ENCODE results near the gene PPP1R14C.

Gene PPP1R14C

GRCh38 chr6:150196942-150197745, 54.3 kb downstream of the PPP1R14C start:
- TF ChIP-seq EGR1 (IDR thresholded peaks at IDR 0.05): no peak
- TF ChIP-seq TEAD4 (IDR thresholded peaks at IDR 0.05): peak; percentile 42; the same call in 1 of the 2 replicates

- no peak for TF ChIP-seq EP300 (IDR thresholded peaks at IDR 0.05; ENCODE audit: borderline replicate concordance)
- no peak for TF ChIP-seq RAD21 (IDR thresholded peaks at IDR 0.05; ENCODE audit: low read depth)
- TF ChIP-seq ZBTB7A (IDR thresholded peaks at IDR 0.05; ENCODE audit: low read depth): no peak
- TF ChIP-seq CEBPB (IDR thresholded peaks at IDR 0.05): no peak
- TF ChIP-seq FOXM1 (IDR thresholded peaks at IDR 0.05; ENCODE audit: borderline replicate concordance, low read depth): no peak
- TF ChIP-seq TEAD4 (IDR thresholded peaks at IDR 0.05): no peak
- TF ChIP-seq CREB1 (IDR thresholded peaks at IDR 0.05; ENCODE audit: low read depth): no peak
Observed at GRCh38 chr6:150198532-150198931, 55.7 kb downstream of the PPP1R14C start.

- TF ChIP-seq REST (IDR thresholded peaks at IDR 0.05; ENCODE audit: low read depth) (no peak), YY1 (IDR thresholded peaks at IDR 0.05; ENCODE audit: low read depth) (no peak), CREB1 (IDR thresholded peaks at IDR 0.05; ENCODE audit: low read depth) (no peak), MAX (IDR thresholded peaks at IDR 0.05) (no peak), RAD21 (IDR thresholded peaks at IDR 0.05; ENCODE audit: low read depth) (no peak)
- TF ChIP-seq, protein P1, sequence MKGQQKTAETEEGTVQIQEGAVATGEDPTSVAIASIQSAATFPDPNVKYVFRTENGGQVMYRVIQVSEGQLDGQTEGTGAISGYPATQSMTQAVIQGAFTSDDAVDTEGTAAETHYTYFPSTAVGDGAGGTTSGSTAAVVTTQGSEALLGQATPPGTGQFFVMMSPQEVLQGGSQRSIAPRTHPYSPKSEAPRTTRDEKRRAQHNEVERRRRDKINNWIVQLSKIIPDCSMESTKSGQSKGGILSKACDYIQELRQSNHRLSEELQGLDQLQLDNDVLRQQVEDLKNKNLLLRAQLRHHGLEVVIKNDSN (IDR thresholded peaks at IDR 0.05): no peak
Observed at GRCh38 chr6:150199241-150199640, 56.4 kb downstream of the PPP1R14C start.

GRCh38 chr6:150200428-150201100, 57.7 kb downstream of the PPP1R14C start:
- TF ChIP-seq TEAD4 (IDR thresholded peaks at IDR 0.05) (no peak), EP300 (IDR thresholded peaks at IDR 0.05; ENCODE audit: borderline replicate concordance) (no peak), TAF1 (IDR thresholded peaks at IDR 0.05; ENCODE audit: low read depth) (no peak), TCF12 (IDR thresholded peaks at IDR 0.05; ENCODE audit: low read depth) (no peak), MAX (IDR thresholded peaks at IDR 0.05) (no peak), EGR1 (IDR thresholded peaks at IDR 0.05) (no peak), YY1 (IDR thresholded peaks at IDR 0.05; ENCODE audit: low read depth) (no peak), NFIC (IDR thresholded peaks at IDR 0.05) (no peak), REST (IDR thresholded peaks at IDR 0.05; ENCODE audit: low read depth) (no peak), CEBPB (IDR thresholded peaks at IDR 0.05) (no peak), FOXM1 (IDR thresholded peaks at IDR 0.05; ENCODE audit: borderline replicate concordance, low read depth) (no peak), RAD21 (IDR thresholded peaks at IDR 0.05; ENCODE audit: low read depth) (no peak), ZBTB7A (IDR thresholded peaks at IDR 0.05; ENCODE audit: low read depth) (no peak), CREB1 (IDR thresholded peaks at IDR 0.05; ENCODE audit: low read depth) (no peak)
- TF ChIP-seq, protein P1 (IDR thresholded peaks at IDR 0.05): no peak

DNA sequence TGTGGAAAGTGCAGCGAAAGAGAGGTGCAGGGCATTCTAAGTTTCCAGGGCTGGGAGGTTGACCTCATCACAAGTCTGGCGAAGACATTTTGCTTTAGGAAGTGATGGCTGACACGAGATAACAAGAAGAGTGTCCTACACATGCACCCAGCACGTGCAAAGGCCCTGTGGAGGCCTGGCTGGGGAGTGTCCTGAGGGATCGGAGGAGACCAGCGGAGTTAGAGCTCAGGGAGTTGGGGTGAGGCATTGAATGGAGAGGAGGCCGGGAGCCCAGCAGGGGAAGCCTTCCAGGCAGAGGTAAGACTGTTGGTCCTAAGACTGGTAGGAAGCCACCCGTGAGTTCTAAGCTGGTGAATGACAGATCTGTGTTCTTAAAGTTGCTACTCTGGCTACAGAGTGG, 58.4 kb downstream of the PPP1R14C start:
- TF ChIP-seq RAD21 (IDR thresholded peaks at IDR 0.05; ENCODE audit: low read depth): no peak
- TF ChIP-seq TEAD4 (IDR thresholded peaks at IDR 0.05): no peak
- TF ChIP-seq CREB1 (IDR thresholded peaks at IDR 0.05; ENCODE audit: low read depth): no peak
- no peak for TF ChIP-seq ZBTB7A (IDR thresholded peaks at IDR 0.05; ENCODE audit: low read depth)
- TF ChIP-seq REST (IDR thresholded peaks at IDR 0.05; ENCODE audit: low read depth): no peak
- no peak for TF ChIP-seq TAF1 (IDR thresholded peaks at IDR 0.05; ENCODE audit: low read depth)
- TF ChIP-seq FOXM1 (IDR thresholded peaks at IDR 0.05; ENCODE audit: borderline replicate concordance, low read depth): no peak
- no peak for TF ChIP-seq TCF12 (IDR thresholded peaks at IDR 0.05; ENCODE audit: low read depth)
- no peak for TF ChIP-seq CEBPB (IDR thresholded peaks at IDR 0.05)
- TF ChIP-seq EGR1 (IDR thresholded peaks at IDR 0.05): no peak
- TF ChIP-seq NFIC (IDR thresholded peaks at IDR 0.05): no peak
- TF ChIP-seq MAX (IDR thresholded peaks at IDR 0.05): no peak
- TF ChIP-seq, protein P1 (IDR thresholded peaks at IDR 0.05): no peak
- TF ChIP-seq EP300 (IDR thresholded peaks at IDR 0.05; ENCODE audit: borderline replicate concordance): no peak
- TF ChIP-seq YY1 (IDR thresholded peaks at IDR 0.05; ENCODE audit: low read depth): no peak

Data from Ishikawa (cell line).